ENCODE data around the gene IL1RAPL1.

IL1RAPL1 gene
- total RNA-seq: 0 reads per million in 2 donors

DNA sequence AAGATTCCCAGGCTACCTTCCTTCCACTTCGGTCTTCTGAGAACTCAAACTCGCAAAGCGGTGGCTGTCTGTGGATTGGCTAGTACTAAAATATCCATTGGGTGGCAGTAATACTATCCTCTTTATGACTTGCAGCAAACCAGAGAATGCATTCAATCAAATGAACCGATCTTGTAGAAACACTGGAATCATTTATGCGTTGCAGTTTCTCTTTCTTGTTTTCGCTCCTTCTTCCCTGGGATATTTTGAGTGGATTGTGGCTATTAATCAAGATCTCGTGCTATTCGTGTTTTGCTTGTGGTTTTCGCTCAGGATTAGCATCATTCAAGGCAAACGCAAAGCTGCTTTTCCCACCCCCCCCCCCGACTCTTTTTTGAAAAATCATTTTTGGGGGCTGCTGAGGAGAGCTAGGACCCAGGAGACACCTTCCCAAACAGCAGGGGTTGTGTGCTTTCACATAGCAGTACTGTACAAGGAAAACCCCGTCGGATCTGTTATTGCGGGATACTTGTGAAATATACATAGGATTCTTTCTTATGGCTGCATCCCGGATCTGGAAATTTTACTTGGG, at the start of gene IL1RAPL1:
Gene IL1RAPL1 (plus strand): TSS at position 466 of the 571 bp plus-strand sequence.
- no peak for DNase-seq

DNA sequence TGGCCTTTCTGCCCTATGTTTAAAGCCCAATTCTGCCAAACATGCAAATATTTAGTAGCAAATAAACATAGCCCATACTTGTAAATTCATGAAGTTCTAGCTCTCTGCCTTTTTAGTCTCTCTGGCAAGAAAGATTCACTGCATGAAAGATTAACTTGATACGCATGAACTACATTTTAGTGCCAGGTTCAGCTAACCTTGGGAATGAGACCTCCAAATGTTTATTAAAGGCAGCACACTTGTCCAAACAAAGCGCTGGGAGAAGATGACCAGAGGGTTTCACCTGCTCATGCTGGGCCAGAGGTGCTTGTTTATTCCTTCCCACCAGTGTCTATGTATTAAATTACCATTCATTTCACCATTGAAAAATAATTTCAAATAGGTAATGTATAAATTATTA, 44.5 kb upstream of the IL1RAPL1 start:
- DNase-seq: no peak

- DNase-seq: no peak
These were observed 37.4 kb upstream of the IL1RAPL1 start for GRCh38 chrX:28549838-28550237.

DNA sequence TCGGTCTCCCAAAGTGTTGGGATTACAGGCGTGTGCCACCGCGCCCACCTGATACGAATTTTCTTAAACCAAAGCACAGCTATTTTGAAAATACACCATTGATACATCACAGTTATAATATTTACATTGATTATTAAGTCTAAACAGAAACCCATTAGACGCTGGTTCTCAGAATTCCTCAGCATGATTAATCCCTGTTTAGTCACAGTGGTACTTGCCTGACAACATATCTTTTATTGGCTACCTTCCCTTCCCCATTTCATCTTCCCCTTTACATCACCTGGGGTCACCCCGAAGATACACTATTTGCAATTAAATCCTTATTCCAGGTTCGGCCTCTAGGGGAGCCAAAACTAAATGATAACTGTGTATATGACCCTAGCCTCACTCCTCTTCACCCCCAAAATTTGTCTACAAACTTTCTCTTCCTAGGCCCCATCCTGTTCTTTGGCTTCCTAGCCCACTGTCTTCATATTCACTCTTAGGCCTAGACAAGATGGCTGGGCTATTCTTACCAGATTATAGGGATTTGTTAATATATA, 36.8 kb upstream of the IL1RAPL1 start:
- DNase-seq: no peak

- no peak for DNase-seq
These were observed 34.9 kb upstream of the IL1RAPL1 start for GRCh38 chrX:28552322-28552721.

GRCh38 chrX:28552882-28553829, 34.1 kb upstream of the IL1RAPL1 start:
- no peak for DNase-seq

GRCh38 chrX:28576117-28576516, 11.1 kb upstream of the IL1RAPL1 start:
- no peak for DNase-seq

DNA sequence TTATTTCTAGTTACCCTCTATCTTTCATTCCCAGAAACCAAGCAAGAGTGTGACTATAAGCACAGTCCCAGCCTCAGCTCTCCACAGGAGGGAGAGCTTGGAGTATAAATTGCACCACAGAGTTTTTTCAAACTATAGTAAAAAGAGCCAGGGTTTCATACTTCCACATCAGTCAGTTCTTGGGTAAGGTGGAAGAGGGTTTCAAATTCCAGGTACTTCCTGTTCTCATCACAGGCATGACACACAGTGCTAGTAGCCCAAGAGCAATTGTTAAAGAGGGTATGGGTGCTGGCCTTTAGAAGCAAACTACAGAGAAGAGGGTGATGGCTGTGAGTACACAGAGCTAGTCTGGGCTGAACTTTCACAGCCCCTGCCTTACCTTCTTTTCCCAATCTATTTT, 5.7 kb upstream of the IL1RAPL1 start:
- no peak for DNase-seq

GRCh38 chrX:28582511-28582910, 4.7 kb upstream of the IL1RAPL1 start:
- no peak for DNase-seq

DNA sequence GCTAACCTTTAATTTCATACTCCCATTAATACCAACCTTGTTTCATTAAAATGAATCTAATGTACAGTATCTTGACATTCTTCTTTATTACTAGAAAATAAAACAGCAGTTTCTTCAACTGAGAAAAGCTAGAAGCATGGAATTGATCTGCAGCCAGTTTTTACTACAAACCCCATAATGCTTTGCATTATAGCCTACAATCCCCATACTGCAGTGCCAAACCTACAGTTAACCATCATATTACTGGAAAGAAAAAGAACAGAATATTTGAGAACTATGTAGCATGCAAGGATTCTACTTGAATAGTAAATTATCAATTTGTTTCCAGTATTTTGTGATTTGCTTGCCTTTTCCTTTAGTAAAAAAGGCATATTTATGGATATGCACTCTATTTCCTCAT, 3.2 kb upstream of the IL1RAPL1 start:
- no peak for DNase-seq

GRCh38 chrX:28585767-28586166, 1.5 kb upstream of the IL1RAPL1 start:
- no peak for DNase-seq

DNA sequence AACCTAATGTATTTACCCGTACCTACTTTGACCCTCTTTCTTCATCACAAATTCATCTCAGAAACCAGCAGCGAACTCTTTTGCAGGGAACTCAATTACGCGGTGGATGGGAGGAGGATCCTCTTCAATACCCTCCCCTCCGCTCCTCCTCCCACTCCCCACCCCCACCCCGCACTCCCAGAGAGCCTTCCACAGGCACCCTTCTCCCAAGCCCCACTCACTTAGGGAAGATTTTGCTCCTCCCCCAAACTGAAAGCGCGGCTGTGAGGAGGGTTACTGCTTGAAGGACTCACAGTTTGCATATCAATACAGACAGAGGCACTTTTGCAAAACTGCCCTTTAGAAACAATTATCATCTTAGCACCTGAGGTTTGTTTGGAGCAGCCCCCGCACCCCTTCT, 960 bp upstream of the IL1RAPL1 start:
- DNase-seq: no peak

- DNase-seq: no peak
These were observed 1.8 kb downstream of the IL1RAPL1 start for GRCh38 chrX:28589046-28589445.

GRCh38 chrX:28590396-28590795, 3.1 kb downstream of the IL1RAPL1 start:
- DNase-seq: no peak

- DNase-seq: no peak
These were observed 4.3 kb downstream of the IL1RAPL1 start for GRCh38 chrX:28591542-28591941.

DNA sequence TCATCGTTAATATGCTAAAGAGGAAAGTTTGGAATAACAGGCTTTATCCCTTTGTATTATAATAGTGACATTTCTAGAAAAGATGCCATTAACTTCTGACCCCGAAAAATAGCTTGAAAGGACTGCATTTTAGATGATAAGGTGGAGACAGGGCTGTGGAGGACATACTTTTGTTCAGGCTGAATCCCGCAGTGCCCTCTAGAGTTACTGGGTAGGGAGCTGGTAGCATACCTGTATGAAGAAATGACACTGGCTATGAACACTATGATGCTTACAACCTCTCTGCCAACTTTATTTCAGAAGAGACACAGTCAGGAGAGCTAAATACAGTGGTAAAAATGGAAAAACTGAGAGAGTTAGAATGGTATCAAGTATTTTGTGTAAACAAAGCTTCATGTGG, 8.1 kb downstream of the IL1RAPL1 start:
- no peak for DNase-seq

GRCh38 chrX:28599957-28600356, 12.7 kb downstream of the IL1RAPL1 start:
- DNase-seq: no peak

DNA sequence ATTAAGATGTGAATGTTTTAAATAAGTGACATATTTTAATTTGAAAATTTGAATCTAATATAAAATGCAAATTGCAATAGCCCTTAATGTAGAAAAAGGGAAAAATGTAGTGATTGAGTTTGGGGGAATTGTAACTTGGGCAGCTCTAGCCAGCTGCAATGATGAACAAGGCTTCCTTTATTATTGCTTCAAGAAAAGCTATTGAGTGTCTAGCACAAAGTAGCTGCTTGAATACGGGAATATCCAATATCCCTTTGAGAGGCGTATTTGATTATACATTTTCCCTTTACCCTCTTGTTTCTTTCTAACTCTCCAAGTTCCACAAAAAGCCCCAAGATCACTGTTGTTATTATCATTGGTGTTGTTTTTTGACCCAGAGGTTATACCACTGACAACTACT, 21.8 kb downstream of the IL1RAPL1 start:
- DNase-seq: no peak

DNA sequence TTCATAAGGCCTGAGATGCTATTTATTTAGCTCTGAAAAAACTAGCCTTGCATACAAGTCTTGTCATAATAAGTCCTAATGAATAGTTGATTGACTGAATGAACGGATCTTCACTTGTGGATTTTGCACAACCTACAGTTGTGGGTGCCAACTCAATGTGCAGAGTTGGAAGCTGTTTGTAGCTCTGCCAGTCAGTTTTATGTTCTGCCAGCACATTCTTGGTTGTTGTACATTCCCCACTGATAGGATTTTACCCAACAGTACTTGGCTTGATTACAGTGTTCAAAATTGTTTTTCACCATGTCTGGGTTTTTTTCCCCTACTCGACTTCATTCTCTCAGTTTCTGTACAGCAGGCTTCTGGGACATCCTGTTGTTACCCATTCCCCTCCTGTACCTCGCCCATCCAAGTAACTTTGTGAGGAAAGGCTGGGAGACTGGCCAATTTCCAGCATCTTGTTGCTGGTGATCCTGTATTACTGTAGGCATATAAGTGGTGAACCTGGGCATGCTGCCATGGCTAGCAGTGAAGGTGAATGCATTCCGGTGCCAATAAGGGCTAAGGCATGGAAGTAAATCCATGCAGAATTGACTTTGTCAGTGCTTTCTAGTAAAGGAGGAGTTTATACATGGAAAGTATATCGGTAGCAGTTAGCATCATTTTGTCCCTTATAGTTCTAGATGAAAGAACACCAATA, 22.8 kb downstream of the IL1RAPL1 start:
- no peak for DNase-seq

DNA sequence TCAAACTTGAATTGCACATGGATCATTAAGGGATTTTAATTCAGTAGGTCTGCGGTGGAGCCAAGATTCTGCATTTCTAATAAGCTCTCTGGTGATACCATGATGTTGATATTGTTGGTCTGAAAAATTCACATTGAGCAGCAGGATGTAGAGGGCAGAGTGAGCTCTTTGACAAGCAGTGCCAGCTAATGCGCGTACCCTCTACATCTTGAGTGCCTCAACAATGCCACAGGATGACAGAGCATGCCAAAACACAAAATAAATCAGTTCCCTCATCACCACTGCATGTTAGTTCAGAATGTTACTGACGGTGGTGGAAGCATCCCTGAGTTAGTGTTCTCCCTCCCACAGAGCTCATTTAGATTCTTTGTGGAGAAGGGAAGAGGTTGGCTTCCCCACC, 23.5 kb downstream of the IL1RAPL1 start:
- no peak for DNase-seq

DNA sequence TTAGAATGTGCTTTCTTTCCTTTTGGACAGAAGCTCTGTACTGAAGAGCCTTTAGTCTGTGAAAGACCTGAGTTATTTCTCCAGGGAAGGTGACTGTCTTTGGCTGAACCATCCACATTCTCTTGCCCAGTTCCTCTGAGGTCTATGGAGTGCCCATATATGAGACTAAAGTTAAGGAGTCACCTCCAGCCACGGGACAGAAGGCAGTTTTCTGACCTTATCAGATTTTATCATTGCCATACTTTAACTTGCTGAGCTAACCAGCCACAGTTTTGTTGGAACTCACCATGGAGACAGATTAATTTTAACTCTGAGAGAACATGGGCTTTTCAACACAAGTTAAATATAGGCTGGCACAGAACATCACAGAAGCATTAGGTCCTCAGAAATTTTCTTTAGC, 26.3 kb downstream of the IL1RAPL1 start:
- no peak for DNase-seq

- DNase-seq: no peak
These were observed 38.0 kb downstream of the IL1RAPL1 start for GRCh38 chrX:28625223-28625622.

- no peak for DNase-seq
These were observed 39.3 kb downstream of the IL1RAPL1 start for GRCh38 chrX:28626515-28626914.
